NCI-H1048 (cell line): ENCODE results near the gene FBXO42.
"Not testable (repeated sequence)": the region's sequence is repeated elsewhere in the genome, so short reads cannot be mapped to it uniquely, and the experiment has no call there.

Experiments
- DNase-seq: peaks from one replicate; lab custom pipeline; 2025; lab: John Stamatoyannopoulos, UW

FBXO42 gene

DNA sequence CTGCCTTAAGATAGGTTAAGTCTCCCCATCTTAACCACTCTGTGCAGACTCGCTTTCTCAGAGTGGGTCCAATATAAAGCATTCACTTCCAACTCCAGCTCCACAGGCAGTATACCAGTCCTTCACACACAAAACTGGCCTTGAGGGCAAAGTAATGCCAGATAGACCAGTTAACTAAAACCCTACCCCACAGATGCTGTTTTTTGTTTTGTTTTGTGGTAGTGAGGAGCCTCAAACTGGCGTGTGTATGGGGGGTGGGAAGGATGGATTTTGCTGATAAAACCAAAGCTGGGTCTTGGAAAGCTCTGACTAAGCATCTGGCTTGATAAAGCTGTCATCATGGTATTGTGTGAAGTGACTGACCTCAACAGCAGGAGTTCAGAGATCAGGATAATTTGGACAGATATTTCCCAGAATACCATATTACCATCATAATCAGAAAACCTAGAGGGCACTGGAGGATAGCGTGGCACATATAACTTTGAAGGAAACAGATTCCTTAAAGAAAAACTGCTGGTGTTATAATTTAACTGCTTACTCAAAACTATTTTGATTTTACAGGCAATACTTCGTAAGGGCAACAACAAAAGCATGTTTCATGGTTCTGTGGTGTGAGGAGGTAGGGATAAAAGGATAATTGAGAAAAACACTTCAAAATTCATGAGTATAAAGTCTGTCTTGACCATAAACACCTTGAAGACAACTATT lies 85.7 kb downstream of the FBXO42 start:
- DNase-seq: no peak

DNA sequence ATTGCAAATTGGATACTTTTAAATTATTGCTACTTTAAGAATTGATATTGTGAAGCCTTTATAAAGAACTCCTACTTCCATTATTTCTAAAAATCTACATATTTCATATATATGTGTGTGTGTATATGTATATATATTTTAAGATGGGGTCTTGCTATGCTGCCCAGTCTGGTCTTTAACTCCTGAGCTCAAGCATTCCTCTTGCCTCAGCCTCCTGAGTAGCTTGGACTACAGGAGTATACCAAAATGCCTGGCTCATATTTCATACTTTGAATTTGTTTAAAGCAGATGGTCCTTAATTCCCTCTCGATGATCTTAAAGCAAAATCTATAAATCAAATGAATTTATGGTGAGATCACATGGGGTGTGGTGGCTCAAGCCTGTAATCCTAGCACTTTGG lies 90.2 kb downstream of the FBXO42 start:
- DNase-seq: no peak

DNA sequence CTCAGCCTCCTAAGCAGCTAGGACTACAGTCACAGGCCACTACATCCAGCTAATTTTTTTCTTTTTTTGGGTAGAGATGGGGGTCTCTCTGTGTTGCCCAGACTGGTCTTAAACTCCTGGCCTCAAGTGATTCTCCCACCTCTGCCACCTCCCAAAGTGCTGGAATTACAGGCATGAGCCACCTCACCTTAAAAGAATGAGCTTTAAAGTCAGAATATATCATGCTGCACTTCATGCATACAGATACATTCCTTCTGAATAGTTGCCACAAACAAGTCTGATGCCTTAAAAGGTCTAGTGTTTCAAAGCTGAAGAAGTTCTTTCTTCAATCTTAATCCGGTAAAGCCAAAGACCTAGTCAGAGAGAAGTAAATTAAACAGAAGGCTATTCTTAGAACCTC lies 91.5 kb downstream of the FBXO42 start:
- DNase-seq: no peak

DNA sequence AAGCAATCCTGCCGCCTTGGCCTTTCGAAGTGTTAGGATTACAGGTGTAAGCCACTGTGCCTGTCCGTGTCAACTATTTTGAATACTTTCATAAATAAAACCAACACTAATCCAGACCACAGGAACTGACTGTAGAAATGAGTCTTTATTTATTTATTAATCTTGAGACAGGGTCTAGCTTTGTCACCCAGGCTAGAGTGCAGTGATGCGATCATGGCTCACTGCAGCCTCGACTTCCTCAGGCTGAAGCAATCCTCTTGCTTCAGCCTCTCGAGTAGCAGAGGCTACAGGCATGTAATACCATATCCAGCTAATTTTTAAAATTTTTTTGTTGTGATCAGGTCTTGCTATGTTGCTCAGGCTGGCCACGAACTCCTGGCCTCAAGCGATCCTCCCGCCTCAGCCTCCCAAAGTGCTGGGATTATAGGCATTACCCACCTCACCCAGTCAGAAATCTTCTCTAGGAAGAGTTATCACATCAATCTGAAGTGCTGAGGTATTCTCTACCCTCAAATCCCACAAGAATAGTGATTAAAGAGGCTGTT lies 93.6 kb downstream of the FBXO42 start:
- no peak for DNase-seq

DNA sequence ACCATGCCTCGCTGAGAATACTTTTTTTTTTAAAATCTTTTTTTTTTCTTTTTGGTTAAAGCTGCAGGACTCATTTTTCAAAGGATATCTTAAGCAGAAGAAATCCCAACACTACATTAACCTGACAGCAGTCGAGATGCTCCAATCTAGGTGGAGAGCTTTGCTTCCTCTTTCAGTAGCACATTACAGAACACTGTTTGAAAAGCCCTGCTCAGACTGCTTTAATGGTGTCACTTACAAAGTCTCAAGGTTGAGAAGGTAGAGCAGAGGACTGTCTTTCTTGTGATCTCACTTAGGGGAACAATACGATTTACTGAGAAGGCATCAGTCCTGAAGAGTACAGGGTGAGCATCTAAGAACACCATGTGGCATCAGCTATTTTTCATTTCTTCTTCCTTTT lies 94.3 kb downstream of the FBXO42 start:
- no peak for DNase-seq

DNA sequence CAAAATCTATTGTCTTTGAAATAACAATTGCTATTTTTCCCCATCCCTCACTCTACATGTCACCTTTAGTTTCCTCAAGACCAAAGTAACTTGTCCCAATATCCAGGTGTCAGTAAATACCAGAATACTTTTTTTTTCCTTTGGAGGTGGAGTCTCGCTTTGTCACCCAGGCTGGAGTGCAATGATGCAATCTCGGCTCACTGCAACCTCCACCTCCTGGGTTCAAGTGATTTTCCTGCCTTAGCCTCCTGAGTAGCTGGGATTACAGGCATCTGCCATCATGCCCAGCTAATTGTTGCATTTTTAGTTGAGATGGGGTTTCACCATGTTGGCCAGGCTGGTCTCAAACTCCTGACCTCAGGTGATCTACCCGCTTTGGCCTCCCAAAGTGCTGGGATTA lies 94.7 kb downstream of the FBXO42 start:
- not testable (repeated sequence) for DNase-seq

DNA sequence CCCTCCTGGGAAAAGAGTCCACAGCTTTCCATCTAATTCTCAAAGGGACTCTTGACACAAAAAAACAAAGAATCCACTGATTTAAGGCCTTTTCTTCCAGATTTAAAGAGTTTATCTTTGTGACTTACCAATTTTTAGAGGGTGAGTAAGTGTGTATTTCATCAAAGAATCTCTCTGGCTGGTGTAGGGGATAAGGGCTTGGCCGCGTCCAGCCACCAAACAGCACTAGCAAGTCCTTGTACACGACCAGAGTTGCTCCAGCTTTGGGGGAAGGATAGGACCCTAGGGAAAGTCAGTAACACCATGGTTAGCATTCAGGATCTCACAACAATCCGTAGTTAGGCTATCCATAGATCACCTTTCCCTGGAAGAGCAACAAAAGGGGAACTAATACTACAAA lies 95.8 kb downstream of the FBXO42 start:
- no peak for DNase-seq

DNA sequence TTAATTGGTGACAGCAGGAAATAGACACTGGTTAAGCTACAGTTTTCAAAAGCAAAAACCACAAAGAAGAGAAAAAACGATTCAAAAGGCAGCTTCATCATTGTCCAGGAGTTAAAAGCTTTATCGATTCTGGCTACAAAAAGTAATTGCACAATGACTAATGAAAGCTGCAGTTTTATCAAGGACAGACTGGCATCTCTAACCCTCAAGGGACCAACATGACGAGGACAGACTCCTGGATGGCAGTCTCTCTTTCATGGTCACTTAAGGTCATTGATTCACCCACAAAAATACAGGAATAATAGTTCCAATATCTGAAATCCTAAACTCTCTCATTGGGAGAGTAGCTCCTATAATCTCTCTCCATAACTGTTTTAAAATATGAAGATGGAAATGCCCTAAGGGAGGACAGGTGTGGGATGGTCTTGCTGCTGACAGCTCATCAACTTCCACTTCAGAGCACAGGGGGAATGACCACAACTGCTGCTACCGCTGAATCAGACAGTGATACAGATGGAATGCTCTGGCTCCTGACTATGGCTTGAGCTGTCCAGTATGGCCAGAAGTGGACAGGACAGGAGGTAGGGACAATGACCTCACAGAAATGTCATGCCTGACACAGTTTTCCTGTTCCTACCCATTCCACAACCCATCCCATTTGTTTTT lies 97.9 kb downstream of the FBXO42 start:
- no peak for DNase-seq

DNA sequence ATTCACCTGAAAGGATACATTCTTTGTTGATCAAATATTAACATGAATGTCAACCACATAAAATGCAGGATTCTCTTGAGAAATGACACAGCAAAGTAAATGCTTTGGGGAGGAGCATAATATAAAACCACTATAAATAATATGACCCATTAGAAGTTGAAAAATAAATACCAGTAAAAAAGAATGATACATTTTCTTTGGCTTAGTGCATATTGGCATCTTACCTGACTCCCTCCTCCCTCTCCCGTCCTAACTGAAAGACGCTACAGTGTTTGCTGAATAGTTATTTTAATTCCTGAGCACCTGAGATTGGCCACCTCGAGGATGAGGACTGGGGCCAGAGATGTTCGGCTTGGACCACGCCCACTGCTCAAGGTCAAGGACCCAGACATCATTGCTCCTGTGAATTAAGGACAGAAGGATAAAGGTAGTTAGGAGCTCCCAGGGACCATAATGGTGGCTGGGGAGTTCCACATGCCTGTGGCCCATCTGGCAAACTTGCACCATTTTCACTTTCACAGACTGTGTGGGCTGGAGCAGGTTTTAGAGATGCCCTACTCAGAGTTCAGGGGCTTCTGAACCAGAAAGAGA lies 98.9 kb downstream of the FBXO42 start:
- no peak for DNase-seq

DNA sequence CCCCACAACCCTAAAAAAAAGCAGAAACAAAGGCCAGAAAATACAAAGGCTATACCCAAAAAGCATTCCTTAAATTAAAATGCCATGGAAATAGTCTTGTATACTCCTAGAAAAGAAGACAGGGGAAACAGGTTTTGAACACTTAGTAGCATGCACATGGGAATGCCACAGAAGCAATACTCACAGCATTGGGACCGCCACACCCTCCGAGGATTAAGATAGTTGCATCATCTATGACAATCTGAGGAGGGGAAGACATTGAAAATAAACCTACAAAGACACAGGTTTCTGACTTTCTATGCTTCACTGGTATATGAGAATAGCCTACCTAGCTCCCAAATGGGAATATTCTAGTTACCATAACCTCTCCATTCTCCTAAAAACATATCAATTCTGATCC lies 99.4 kb downstream of the FBXO42 start:
- DNase-seq: no peak

DNA sequence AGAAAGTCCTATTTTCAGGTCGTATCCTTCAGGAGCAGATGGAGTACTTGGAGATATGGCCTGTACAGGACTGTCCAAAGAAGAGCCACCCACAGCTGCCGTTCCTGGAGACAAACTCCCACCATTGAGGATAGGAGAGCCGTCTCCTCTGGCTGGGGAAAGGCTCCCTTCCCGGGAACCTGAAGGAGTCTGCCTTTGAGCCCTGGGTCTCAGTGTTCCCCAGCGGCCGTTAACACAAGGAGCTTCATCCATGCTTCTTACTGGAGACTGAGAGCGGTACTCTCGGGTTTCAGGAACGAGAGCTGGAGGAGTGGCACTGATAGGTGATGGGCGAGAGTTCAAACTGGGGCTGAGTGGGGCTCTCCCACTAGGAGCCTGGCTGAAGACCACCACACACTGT lies 100.9 kb downstream of the FBXO42 start:
- DNase-seq: no peak

DNA sequence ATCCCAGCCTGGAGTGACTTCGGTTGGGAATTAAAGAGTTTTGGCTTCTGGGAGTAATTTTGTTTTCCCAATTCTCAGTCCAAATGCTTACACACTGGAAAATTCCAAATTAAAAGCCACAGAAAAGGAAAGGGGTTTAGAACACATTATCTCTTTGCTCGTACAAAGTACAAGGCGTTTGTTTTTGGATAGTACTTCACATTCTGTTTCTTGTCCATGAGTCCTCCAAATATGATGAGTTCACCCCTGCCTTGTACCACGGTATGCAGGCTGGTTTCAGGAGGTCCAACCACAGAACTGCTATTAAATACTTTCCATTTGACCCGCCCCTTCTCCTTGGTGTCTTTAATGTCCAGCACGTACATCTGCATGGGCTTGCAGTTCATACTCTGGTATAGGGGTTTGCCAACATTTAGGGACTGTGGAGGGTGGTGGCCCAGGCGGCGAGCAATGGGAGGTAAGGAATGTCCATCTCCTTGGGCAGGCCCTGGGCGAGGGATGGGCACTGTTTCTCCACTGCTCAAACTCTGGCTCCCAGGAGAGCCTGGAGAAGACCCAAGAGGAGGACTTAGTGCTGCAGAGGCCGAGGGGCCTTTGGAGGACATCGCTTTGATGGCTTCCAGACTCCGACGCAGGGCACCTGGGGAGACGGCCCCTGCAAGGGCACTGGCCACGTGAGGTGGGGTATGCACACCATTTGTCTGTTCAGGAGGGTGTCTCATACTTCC lies 101.6 kb downstream of the FBXO42 start:
- DNase-seq: no peak

DNA sequence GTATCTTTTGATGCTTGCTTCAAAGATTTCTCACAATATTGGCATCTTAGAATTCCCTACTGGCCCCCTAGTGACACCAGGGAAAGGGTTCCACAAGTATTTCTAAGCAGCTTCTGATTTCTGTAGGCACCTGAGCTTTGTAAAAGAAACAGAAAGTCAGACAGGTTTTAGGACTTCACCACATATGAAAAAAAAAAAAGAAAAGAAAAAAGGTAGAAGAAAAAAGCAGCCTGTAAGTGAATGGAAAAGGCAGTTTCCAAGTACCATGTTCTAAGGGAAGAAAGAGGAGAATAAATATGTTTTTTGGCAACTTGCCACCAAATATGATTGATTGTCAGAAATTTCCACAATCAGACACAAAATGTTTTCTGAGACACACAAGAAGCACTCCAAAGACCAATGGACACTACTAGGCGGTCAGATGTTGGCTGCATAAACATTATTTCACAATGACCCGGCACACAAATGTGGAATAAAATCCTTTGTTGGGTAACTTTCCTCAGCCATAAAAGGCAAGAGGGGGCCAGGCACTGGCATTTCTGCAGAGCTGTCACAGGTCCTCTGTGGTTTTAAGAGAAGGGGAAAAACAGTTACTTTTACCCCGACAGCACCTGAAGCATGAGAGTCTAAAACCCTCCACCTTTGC lies 102.6 kb downstream of the FBXO42 start:
- DNase-seq: no peak

DNA sequence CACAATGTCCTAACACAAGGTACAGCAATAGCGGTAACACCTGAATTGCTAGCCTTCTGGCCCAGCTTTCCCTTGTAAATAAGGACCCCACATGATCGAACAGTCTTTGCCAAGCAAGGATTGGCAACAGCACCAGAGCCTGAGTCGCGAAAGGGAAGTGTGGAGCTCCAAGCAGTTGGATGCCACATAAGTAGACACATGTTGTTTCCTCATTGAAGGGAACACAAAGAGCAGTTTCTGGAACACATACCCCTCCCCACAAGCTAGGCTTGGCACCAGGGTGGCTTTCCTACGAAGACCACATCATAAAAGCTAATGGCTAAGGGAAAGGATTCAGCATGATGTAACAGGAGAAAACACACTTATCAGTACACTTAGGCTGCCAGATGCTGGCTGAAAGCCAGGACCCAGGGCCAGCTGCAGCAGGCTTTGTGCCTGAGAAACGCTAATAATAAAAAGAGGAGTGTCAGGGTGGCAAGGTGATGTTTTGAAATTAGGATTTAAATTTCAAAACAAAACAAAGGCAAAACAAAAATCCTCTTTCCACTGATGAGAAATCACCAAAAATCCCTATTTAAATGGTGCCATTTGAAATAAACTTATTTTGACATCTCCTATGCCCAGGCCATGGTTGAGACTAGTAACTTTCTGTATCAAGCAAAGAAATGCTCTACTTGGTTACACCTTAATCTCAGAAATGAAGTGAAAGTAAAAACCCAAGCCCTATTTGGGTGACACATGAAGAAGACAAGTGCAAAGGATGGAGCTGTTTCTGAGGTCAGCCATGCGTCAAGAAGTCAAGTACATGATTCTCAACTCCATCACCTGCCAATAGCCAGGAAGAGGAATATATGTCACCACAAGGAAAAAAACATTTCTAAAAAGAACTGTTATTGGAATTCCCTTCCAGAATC lies 103.4 kb downstream of the FBXO42 start:
- peak; percentile 51 for DNase-seq

DNA sequence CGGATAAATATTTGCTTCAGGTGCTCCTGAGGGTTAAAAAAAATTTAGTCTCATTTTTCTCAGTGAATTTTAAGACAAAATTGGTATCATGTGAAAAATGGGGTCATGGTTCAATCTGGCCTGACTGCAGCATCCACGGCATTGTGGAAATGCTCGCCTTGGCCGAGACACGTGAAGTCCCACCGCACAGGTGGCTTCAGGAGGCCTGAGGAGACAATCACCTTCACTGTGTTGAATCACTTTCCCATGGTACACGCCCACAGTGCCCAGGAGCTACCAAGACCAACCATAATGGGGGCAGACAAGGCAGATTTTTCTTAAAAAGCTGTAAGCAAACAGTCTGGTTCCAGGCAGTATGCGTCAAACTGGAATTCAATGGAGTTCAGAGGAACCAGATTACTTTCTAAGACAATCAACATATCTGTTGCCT lies 104.3 kb downstream of the FBXO42 start:
- DNase-seq: no peak

DNA sequence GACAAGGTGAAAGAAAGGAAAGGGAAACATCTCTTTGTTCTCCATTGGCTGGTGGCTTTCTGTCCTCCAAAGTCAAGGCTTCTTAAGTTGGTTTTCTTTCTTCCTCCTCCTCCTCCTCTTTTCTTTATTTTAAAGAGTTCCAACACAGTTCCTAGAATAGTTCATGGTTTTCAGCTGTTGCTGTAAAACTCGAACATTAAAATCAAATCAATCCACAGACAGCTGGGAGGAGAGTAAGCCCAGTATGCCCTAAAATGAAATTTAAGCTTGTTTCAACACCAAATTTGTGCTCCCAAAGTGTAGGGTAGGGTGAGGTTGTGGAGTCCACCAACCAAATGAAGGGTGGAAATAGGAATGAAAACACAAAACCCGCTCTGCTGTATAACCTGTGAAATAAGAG lies 104.8 kb downstream of the FBXO42 start:
- no peak for DNase-seq

DNA sequence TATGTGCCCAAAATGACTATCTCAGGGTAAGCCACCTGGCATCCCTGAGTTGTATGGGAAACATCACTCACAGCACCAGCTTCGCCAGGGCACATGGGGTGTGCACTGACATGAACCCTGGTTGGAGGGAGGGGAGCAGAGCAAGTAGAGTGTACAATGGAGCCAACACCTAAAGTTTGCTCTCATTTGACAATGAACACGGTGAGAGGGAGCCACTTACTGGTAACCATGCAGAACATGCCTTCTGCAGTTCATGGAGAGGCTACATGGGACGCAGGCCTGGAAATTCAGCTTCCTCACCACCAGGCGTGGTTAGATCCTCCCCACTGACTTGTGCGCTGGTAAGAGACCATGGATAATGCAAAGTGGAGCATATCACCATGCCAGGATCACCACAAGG lies 105.3 kb downstream of the FBXO42 start:
- DNase-seq: no peak

DNA sequence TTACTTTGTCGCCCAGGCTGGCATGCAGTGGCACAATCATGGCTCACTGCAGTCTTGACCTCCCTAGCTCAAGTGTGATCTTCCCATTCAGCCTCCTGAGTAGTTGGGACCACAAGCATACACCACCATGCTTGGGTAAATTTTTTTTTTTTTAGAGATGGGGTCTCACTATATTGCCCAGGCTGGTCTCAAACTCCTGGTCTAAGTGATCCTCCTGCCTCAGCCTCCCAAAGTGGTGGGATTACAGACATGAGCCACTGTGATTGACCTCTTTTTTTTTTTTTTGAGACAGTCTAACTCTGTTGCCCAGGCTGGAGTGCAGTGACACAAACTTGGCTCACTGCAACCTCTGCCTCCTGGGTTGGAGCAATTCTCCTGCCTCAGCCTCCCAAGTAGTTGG lies 106.0 kb downstream of the FBXO42 start:
- DNase-seq: not testable (repeated sequence)

DNA sequence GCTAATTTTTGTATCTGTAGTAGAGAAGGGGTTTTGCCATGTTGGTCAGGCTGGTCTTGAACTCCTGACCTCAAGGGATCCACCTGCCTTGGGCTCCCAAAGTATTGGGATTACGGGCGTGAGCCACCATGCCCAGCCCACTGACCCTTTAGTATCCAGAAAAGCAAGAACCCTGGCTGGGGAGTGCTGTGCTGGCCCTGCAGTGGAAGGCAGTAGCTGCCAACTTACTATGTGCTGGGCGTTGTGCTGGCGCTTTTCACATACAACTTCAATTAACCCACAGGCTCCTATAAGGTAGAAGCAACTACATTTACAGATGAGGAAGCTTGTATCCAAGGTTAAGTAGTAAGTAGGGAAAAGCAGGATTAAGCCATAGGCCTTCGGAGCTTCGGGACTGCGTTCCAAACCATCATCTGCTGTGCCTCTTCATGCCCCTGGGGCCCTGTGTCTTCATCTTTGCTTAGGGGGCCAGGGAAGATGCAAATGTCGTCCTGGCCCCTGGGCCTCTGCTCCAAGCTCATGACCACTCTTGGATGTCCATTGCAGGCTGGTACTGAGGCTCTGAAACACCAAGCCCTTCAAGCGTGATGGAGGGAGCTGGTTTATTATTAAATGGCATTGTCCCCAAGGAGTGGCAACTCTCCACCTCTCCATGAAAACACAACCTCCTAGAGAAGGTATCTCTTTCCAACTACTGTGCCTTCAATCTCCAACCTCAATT lies 106.6 kb downstream of the FBXO42 start:
- DNase-seq: no peak

DNA sequence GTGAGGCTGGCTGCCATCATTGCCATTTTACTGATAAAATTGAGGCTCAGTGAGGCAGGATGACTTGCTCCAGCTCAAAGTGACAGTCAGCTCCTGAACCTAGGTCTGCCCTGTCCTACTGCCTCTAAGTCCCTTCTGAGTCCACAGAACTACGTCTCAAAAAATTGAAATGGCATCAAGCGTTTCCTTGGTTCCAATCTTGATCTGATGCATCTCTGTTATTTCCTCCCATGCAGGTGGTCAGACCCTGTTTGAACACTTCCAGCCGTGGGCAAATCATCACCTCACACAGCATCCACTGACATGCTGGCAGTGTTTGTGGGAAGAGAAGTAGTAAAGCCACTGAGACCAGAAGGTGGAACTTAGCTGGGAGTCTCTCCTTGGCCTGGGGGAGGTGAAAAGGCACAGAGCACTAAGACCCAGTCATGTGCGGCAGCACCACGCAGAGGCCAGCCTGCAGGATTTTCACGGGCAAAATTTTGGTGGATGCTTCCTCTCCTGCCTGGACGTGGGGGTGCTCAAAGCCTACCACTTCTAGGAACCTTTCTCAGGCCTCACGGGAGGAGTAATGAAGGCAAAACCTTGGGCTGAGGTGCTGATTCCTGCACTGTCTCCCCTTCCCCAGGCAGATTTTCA lies 107.5 kb downstream of the FBXO42 start:
- DNase-seq: no peak
